Endometrial microvascular endothelial cells (primary cell): Measurements from ENCODE around the gene NTM. TPM values are rescaled to one million over a fixed set of nuclear protein-coding genes. Genes with fewer than 3 reads are reported as not detected.

Experiments used
- in situ Hi-C: cut with HindIII; loops from 2 replicates; pipeline ENCODE4 v1.10.0; 2017; ENCODE audit warnings: low sequenced_read_pairs, low pct_unique_long_range_greater_than_20kb; ENCODE audit errors: inconsistent ontology term
- total RNA-seq: library from RNA; depleted of rRNA; stranded (reverse); fragments of >200 nt; gene quantifications from one replicate; pipeline ENCODE4 v1.2.3, GENCODE V29; 2015; ENCODE audit errors: inconsistent ontology term

NTM gene
- total RNA-seq, 1 donor from 2014 or later = 4.3 TPM

DNA sequence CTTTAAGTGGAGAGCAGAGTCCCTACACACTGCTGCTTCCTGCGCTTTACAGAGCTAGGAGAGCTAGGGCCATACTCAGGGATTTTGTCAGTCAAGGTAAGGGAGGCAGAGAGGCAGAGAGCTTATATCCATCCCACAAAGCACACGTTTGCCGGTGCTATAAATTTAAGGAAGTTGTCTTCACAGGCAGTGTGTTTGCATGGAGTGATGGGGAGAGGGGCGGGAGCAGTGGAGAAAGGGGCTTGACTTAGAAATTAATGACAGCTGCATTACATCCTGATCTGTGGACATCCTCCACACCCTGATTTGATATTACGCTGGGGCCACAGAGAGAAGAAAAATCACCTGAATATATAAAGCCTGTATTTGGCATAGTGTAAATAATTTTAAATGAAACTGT lies 84.1 kb downstream of the NTM start:
- in situ Hi-C loops = no loop called here

DNA sequence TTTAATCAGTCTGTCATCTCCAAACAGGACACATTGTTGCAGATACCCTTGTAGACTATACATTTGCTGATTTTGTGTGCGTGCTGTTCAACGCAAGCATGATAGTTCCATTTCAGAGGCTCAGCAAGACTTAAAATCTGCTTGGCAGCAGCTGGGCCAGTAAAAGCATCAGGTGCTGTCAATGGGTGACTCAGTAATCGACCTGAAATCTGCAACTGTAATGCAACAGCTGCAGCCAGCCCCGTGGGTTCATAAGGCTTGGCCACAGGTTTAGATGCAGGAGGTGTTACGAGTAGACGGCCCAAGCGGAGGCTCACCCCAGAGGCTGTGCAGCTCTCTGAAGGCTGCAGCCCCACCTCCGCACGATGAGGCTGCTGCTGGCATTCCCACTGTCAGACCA lies 84.6 kb downstream of the NTM start:
- in situ Hi-C loops = no loop called here

DNA sequence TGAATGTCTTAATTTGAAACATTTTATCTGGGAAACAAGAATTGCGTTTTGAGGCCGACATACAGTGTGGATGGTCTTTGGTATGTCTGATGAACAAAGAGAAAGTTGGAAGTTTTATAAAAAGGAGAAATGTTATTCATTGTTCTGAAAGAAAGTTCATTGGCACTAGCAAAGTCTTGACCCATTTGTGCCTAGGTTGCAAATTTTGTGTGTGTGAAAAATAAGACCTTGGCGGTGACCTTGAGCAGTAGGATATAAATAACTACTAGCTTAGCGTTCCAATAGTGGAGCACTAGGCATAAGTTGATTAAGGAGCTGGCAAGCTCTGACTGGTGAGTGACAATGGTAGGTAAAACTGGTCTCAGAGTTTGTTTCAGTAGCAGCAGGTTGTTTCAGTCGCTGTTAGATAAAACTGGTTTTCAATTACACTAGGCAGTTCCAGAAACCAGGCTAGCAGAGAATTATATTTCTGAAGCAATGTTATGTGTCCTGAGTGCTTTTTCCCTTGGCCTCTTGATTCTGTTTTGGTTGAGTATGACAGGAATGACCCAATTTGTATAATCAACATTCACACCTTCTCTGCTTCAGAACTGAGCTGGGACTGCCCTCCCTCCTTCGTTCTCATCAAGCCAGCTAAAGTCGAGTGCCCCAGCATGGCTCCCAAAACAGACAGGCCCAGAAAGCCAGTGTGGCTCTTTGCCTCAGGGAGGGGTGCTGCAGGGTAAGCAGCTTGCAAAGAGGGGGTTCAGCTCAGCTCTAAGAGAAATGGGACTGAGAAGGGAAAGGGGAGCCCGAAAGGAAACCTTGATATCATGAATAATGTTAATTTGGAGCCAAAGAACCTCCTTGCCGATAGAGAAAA lies 85.7 kb downstream of the NTM start:
- in situ Hi-C loops = no loop called here

DNA sequence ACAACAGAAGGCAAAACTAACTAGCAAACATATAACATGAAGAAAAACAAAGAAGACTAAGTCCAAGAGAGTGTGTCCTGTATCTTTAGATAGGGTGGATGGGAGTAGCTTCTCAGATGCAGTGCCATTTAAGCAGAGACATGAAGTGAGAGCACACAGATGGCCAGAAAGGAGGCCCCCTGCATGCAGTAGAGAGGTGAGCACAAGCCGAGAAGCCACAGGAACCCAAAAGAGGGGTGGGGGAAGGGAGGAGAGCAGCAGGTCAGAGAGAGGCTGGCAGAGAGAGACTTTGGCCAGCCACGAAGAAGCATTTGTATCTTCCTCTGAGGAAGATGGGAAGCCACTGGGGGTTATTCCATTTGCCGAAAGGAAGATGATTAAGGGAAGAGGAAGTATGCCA lies 86.7 kb downstream of the NTM start:
- in situ Hi-C loops = no loop called here

DNA sequence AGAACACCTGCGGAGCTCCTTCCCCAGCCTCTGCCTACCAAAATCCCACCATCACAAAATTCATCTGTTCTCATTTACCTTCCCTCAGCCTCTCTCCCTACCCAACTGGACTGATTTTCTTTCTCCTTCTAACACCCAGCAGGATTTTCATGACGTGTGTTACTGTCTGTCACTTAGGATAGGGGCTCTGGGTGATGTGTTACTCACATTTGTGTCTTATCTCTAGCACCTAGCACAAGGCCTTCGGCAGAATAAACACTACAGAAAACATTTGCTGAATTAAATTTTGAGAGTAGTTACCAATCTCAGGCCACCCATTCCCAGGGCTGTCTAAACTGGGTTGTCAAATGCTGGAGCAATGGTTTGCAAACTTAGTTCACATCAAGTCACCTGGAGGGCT lies 88.0 kb downstream of the NTM start:
- in situ Hi-C loops = no loop called here

DNA sequence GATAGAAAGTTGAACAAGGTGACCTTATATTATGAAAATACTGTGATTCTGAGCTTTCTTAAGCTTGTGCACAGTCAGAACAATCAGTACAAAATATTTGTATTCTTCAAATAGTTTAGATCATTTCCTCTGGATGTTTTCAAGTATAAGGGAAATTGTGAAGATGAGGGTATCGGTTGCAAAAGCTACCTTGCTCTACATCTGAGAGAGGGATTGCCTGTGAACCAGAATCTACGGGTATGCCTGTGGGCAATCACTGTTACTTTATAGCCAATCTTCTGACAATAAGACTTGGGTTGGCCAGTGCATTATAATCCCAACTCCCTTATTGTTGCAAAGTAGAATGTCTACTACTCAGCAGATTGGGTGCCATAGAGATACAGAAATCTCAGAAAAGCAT lies 90.5 kb downstream of the NTM start:
- in situ Hi-C loops = no loop called here

DNA sequence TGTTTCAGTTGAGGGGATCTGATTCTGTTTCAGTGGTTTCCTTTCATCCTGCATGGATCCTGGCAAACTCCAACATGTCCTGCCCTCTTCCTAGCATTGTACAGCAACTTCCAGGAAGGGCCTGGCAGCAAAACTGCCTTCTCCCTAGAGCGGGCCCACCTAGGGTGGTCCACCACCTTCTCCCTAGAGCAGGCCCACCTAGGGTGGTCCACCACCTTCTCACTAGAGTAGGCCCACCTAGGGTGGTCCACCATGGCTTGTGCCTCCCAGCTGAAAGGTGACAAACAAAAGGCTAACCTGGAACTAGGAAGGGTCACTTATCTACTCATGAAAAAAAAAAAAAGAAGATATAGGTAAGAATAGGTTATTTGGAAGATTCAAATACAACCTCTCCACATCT lies 92.2 kb downstream of the NTM start:
- in situ Hi-C loops = no loop called here

DNA sequence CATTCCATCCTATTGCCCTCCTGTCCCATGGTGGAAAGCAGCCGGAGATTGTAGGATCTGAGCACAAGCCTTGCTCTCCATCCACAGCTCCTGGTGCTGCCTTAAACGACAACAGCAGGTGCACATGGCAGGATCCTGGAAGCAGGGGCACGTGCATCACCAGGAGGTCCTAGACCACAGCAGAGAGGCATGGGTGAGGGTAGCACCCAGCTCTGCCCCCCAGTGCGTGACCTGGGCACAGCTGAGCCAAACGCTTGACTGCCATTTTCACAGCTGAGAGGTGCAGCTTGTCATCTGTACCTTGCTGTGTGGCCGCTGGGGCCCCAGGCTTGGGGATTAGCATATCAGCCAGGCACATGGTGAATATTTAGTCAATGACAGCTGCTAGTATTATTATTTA lies 92.7 kb downstream of the NTM start:
- in situ Hi-C loops = no loop called here

DNA sequence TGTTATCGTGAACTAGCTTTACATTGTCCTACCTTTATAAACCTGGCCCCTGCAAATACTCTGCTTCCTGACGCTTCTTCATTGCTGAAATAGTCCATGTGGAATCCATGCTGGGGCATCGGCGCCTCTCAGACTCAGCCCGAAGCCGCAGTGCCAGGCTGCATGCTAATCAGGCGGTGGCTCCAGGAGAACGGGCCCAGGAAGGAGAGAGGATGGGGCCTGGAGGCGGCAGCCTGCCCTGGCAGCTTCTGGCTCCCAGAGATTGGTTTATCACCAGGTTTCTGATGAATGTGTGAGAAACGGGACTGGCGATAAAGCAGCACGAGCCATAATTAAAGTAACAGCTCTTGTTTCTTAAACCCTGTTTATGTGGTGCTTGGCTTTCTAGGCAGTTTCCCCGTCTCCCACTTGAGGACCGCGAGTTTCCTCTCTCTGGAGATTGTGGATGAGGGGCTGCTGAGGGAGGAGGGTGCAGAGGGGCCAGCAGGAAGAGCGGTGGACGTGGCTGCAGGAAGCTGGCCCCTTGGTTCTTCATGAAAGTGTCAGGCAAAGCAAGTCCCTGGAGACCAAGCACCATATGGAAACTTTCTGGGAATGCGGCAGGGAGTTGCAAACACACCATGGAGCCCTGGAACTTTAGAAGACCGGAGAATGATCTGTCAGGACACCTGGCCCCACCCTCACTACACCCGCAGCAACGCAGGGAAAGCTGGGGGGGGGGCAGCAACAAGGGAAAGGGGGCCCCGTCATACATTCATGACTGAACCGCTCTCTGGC lies 93.4 kb downstream of the NTM start:
- in situ Hi-C loops = no loop called here

DNA sequence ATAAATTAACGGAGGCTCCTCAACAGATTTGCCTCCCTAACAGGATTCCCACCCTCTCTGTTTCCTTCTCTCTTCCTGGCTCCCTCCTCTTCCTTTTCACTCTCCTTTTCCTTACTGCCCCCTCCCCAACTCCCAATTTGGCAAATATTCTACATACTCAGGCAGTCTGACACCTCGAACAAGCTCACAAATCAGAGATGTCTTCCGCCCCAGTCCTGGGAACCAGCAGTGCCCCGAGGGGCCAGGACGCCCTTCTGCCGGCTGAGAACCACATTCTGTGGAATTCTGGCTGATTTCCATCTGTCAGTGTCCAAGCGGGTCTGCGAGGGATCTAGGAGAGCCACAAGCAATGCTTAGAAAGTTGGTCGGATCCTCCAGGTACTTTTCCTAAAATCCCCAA lies 94.0 kb downstream of the NTM start:
- in situ Hi-C loops = no loop called here

DNA sequence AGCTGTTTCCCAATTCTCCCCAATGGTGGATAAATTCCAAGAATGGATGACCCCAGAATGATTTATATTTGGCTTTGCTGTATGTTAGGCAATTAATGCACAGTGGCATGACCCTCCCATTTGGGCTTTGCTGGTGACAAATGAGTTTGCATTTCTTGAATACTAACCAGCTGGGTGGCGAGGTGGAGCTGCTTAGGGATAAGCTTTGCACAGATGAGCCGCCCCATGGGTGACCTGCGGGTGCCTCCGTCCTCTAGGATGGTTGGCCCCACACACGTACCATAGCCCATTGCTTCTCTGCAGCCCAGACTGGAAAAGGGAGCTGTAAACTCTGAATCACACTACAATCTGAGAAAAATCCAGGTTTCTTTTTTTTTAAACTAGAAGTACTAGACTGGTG lies 94.6 kb downstream of the NTM start:
- in situ Hi-C loops = no loop called here

DNA sequence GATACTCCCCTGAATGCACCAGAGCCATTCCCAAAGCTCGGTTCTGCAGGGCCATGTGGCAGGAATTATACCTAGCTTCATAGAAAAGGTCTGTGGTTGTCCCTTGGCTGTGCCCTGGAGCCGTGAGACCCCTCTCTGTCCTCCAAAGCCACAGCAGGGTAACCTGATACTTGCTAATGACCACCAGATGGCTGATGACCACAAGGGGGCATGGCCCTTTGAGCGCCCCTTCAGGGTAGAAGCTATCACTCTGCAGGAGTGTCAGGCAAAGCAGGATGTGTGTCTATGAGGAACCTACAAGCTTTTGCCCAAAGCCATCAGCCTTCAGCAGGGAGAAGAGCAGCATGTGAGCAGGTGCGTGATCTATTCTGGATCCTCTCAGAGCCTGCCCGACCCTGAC lies 95.3 kb downstream of the NTM start:
- in situ Hi-C loops = no loop called here

DNA sequence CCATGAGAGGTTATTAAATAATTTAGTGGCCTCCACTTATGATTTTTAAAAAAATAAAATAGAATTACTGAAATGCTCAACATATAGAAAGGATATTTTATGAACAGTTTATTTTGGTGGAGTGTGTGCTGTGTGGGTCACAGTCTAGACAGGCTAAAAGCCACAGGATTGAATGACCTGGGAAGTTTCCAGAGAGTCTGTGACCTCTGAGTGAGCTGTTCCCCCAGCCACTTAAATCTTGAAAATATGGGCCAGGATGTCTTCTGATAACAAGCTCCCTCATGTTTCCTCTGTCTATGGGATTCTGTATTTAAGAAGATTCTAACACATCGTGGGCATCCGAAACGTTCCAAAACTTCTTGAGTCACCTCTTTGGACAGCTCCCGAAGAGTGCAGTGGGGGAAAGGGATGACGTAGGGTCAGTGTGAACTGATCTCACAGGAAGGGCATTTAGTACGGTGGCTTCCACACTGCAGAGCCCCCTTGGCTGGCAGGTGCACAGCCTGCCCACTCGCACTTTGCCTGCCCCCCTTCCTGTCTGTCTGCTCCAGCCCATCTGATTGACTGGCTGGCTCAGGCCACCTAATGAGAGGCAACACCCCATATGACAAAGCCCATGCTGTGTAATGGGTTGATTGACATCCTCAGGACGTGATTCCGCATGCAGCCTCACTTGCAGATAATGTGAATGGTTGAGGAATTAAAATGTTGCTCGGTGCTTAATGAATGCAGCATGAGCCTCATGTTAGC lies 97.4 kb downstream of the NTM start:
- in situ Hi-C loops = no loop called here

DNA sequence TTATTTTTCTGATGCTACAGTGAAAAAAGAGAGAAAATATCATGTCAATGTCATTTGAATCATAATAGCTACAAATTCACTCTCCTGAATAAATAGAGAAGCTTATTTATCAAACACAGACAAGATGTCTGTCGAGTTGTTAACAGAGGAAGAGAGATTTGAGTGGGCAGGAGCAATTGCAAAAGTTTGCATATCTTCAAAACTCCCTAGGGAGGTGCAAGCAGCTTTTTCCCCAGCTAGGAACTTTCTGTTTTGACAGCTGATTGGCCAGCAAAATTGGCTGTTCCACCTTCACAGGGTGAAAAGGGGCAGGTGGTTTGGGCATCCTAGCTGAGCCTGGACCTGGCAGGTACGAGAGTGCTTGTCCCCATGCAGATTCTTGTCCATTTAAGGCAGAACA lies 98.2 kb downstream of the NTM start:
- in situ Hi-C loops = no loop called here

DNA sequence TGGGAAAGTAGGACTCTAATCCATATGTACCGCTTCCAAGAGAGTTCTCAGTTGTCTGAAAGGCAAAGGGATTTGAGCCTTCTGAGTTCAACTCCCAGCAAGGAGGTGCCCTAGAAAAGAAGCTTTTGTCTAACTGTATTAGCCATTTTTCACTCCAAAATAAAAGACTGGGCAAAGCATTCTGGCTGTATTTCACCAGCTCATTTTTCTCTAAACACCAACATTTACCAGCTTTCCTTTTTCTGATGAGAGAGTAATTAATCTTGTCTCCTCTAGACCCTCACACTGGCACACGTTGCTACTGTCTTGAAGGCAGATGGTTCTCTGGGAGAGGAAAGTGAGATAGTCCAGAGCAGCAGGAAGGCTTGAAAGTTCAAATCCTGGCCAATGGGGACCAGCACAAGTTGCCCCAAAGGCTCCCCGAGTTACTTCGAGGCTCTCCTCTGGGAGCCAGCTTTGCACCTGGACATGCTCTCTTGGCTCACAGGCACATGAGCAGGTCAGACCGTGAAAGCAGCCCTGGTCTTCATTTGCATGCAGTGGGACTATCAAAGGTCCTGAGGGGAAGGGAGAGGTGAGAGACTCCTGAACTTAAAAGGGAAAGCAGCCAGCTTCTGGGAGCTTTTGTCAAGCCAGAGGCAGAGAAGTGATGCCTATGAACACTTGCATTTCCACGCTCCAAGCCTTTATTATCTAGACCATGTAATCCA lies 100.0 kb downstream of the NTM start:
- in situ Hi-C loops = no loop called here

DNA sequence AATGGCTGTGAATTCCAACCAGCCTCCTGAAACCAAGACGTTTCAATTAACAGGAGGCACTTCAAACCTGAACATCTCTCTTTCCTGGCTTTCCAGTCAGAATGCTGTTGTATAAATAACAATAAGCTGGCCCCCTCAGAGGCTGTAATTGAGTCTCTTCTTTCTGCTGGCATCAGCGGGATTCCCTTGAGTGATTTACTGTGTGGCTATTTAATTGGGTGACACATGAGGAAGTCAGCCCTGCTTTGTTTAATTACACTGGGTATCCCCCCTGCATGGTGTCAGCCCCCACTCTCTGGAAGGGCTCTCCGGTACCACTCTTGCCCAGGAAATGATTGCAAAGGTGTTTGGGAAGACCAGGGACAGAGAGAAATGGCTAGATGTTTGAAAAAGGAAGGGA lies 101.6 kb downstream of the NTM start:
- in situ Hi-C loops = no loop called here

DNA sequence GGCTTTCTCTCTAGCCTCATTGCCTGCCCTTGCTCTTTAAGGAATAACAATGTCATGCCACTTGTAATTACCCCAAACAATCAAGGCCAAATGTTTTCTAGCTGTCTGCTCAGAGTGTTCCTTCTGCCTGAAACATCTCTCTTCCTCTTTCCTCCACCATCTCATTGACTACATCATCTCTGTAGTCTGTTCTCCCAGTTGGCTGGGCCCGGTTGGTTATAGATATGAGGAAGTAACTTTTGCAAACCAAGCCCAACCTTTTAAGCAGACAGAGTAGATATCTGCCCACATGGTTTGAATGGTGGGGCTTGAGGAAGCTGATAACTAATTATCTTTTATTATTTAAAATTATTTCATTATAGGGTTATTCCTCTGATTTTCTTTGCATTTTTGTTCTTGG lies 104.5 kb downstream of the NTM start:
- in situ Hi-C loops = no loop called here

DNA sequence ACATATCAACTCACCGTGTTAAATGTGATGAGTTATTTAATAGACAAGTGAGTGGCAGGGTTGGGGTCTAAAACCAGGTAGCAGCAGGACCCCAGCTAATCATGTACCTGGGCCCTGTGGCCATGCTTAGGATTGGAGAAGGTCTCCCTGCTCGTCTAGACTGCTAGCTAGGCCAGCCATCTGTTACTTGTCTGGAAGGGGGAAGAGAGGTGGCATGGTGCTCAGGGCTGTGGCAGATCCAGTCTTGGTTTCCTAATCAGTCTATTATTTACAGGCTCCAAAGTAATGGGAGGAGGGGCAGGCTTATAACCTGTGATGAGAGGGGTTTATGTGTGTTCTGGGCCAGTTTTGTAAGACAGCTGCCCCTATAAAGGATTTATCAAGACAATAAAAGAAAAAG lies 105.9 kb downstream of the NTM start:
- in situ Hi-C loops = no loop called here

DNA sequence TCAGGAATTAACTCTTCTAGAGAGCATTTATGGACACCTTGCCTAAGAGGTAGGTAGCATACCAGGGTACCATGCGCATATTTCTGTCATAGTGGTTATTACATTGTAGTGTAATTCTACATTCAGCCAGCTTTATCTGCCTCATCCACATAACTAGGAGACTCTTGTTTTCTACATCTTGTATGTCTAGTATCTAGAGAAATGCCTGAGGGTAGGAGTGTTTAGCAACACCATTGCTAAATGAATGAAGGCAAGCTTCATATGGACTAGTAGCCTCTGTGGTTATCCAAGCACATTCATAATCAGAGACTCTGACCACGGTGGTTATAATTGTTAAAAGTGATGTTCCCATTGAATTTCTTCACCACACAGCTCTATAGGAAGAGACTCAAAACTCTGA lies 107.9 kb downstream of the NTM start:
- in situ Hi-C loops = no loop called here
